ENCODE data around the gene NCSTN. TPM values are rescaled to one million over a fixed set of nuclear protein-coding genes. Genes with fewer than 3 reads are reported as not detected.

Gene NCSTN
- total RNA-seq, 1 donor from 2014 or later, result 83.1 TPM

- Mint-ChIP-seq H3K9me3 (no peaks in the 10 kb centered on the region), H3K27ac (ENCODE audit: unreplicated experiment) (peak overlapping the region; percentile 64), H3K4me1 (peaks cover 80% of the 10 kb centered on the region), H3K27me3 (ENCODE audit: low read depth) (no peaks in the 10 kb centered on the region), H3K4me3 (peak overlapping the region; percentile 95), H3K36me3 (ENCODE audit: low read depth) (peaks cover 8% of the 10 kb centered on the region)
- DNase-seq (ENCODE audit: low read depth, low spot score), result no peak
- TF ChIP-seq CTCF (conservative IDR thresholded peaks at IDR 0.05), result no peak
Measured at GRCh38 chr1:160405331-160405877, 62.2 kb downstream of the NCSTN start.

GRCh38 chr1:160406131-160406968 lies 63.2 kb downstream of the NCSTN start:
- H3K4me1 Mint-ChIP-seq, result peaks cover 87% of the 10 kb centered on the region
- peak overlapping the region; percentile 49 for H3K4me3 Mint-ChIP-seq
- no peak for TF ChIP-seq CTCF (conservative IDR thresholded peaks at IDR 0.05)
- no peaks in the 10 kb centered on the region for H3K27me3 Mint-ChIP-seq (ENCODE audit: low read depth)
- H3K9me3 Mint-ChIP-seq, result no peaks in the 10 kb centered on the region
- DNase-seq (ENCODE audit: low read depth, low spot score), result no peak
- H3K27ac Mint-ChIP-seq (ENCODE audit: unreplicated experiment), result no peak overlapping the region
- H3K36me3 Mint-ChIP-seq (ENCODE audit: low read depth), result peaks cover 8% of the 10 kb centered on the region

- no peak for TF ChIP-seq CTCF (conservative IDR thresholded peaks at IDR 0.05)
- no peaks in the 10 kb centered on the region for H3K27me3 Mint-ChIP-seq (ENCODE audit: low read depth)
- no peaks in the 10 kb centered on the region for H3K9me3 Mint-ChIP-seq
- H3K36me3 Mint-ChIP-seq (ENCODE audit: low read depth), result peaks cover 8% of the 10 kb centered on the region
- H3K4me1 Mint-ChIP-seq, result peaks cover 83% of the 10 kb centered on the region
- no peak for DNase-seq (ENCODE audit: low read depth, low spot score)
- peak overlapping the region; percentile 88 for H3K4me3 Mint-ChIP-seq
- no peak overlapping the region for H3K27ac Mint-ChIP-seq (ENCODE audit: unreplicated experiment)
Measured at GRCh38 chr1:160407839-160408801, 64.9 kb downstream of the NCSTN start.

Other genes with a start within 250 kb of the NCSTN start
- 27.5 and 28.4 TPM in 2 replicates for gene IGSF8, start 244.8 kb upstream of the NCSTN start, total RNA-seq
- gene ATP1A2, start 227.6 kb upstream of the NCSTN start, total RNA-seq, result 93.6 and 101 TPM in 2 replicates
- gene ATP1A4, start 191.8 kb upstream of the NCSTN start, total RNA-seq, result 0.20 and 0.35 TPM in 2 replicates
- 0.16 and 0.26 TPM in 2 replicates for gene CASQ1, start 152.8 kb upstream of the NCSTN start, total RNA-seq
- gene PEA15, start 138.0 kb upstream of the NCSTN start, total RNA-seq, result 113 and 117 TPM in 2 replicates
- 124 and 130 TPM in 2 replicates for gene DCAF8, start 80.8 kb upstream of the NCSTN start, total RNA-seq
- gene PEX19, start 58.2 kb upstream of the NCSTN start, total RNA-seq, result 85.5 and 87.4 TPM in 2 replicates
- gene COPA, start 133 bp upstream of the NCSTN start, total RNA-seq, result 123 and 124 TPM in 2 replicates
- gene NHLH1, start 23.7 kb downstream of the NCSTN start, total RNA-seq, result 10.0 and 10.6 TPM in 2 replicates
- gene VANGL2, start 57.2 kb downstream of the NCSTN start, total RNA-seq, result 106 and 109 TPM in 2 replicates
- gene SLAMF6, start 179.9 kb downstream of the NCSTN start, total RNA-seq, result not detected in 2 replicates
- gene CD84, start 236.1 kb downstream of the NCSTN start, total RNA-seq, result not detected in 2 replicates

Data from neural crest cell (in vitro differentiated cells).